A549 (cell line): Measurements from ENCODE around the gene NHSL1.

ENCODE experiments used
- CBX8 ChIP-seq: fragments of 200-600 bp; sonication (generic); IDR thresholded peaks from 2 replicates; pipeline ENCODE4 v1.6.1; 2016
- CHD2 ChIP-seq: fragments of 150-350 bp; IDR thresholded peaks from 2 replicates; pipeline ENCODE4 v1.6.1; 2014; ENCODE audit warnings: low read length; ENCODE audit not compliant: partially characterized antibody
- CTCF ChIP-seq: fragments of >200 bp; sonication (Bioruptor Twin); formaldehyde crosslinking; IDR thresholded peaks from 3 replicates; pipeline ENCODE4 v1.5.1; 2016
- MYC ChIP-seq: IDR thresholded peaks from 2 replicates; pipeline ENCODE4 v1.6.1; 2012; ENCODE audit warnings: mild to moderate bottlenecking, inconsistent platforms, low read length, improper control_type of control experiment, borderline replicate concordance
- PHF8 ChIP-seq: fragments of 200-600 bp; sonication (generic); IDR thresholded peaks from 2 replicates; pipeline ENCODE4 v1.6.1; 2016; ENCODE audit warnings: low read depth, mild to moderate bottlenecking, antibody characterized with exemption, moderate library complexity, borderline replicate concordance
- POLR2AphosphoS2 ChIP-seq: conservative IDR thresholded peaks from 2 replicates; pipeline ENCODE4 v1.6.1; 2012; ENCODE audit warnings: low read length, improper control_type of control experiment, inconsistent platforms
- TP53 ChIP-seq: fragments of 250-450 bp; sonication (Bioruptor Pico); IDR thresholded peaks from 2 replicates; pipeline ENCODE4 v1.5.0; 2021; ENCODE audit warnings: mild to moderate bottlenecking, moderate library complexity
- USF2 ChIP-seq: fragments of 450-650 bp; IDR thresholded peaks from 2 replicates; pipeline ENCODE4 v1.6.1; 2014; ENCODE audit warnings: antibody characterized with exemption
- ZFP36 ChIP-seq: fragments of 450-650 bp; IDR thresholded peaks from 2 replicates; pipeline ENCODE4 v1.6.1; 2014; ENCODE audit warnings: borderline replicate concordance; ENCODE audit not compliant: partially characterized antibody

- TF ChIP-seq CTCF (no peak), TP53 (CRISPR knock-in tag) (no peak), ZFP36 (no peak), PHF8 (no peak), POLR2AphosphoS2 (no peak), CBX8 (no peak), CHD2 (no peak), USF2 (no peak), MYC (no peak)
Observed at GRCh38 chr6:138377042-138377441, 122.3 kb downstream of the NHSL1 start.
